Large intestine (tissue), 3 donors: Measurements from ENCODE around the gene NOL12. TPM values are rescaled to one million over a fixed set of nuclear protein-coding genes. Genes with fewer than 3 reads are reported as not detected.
A peak's percentile ranks its signal among the peaks of the same experiment; 100 is the strongest.
"Not testable (repeated sequence)": the region's sequence is repeated elsewhere in the genome, so short reads cannot be mapped to it uniquely, and the experiment has no call there.

Source experiments
- DNase-seq, 2 donors: peaks; one replicate each; pipeline versions ENCODE4 v3.0.0 to v3.0.0-alpha.2; 2013
- H3K27ac ChIP-seq: one replicate; pipeline ENCODE4 v1.5.1; 2013; ENCODE audit warnings: low read length
- H3K27me3 ChIP-seq: 2 replicates; pipeline ENCODE4 v1.6.1; 2013; ENCODE audit warnings: low read length; ENCODE audit not compliant: control insufficient read depth, insufficient read depth
- H3K36me3 ChIP-seq: 2 replicates; pipeline ENCODE4 v1.6.1; 2013; ENCODE audit warnings: low read length; ENCODE audit not compliant: control insufficient read depth, insufficient read depth
- H3K4me1 ChIP-seq: one replicate; pipeline ENCODE4 v1.6.1; 2013; ENCODE audit warnings: low read length; ENCODE audit not compliant: control insufficient read depth, insufficient read depth
- H3K4me3 ChIP-seq: one replicate; pipeline ENCODE4 v1.5.1; 2013; ENCODE audit warnings: low read length
- H3K9me3 ChIP-seq: one replicate; pipeline ENCODE4 v1.6.1; 2013; ENCODE audit warnings: mild to moderate bottlenecking, low read depth, low read length, moderate library complexity; ENCODE audit not compliant: control insufficient read depth
- WGBS: methylation state at CpG from one replicate; pipeline ENCODE4 v1.1.5; 2013; ENCODE audit warnings: low lambda C conversion rate; ENCODE audit not compliant: insufficient coverage; 5-methylcytosine and 5-hydroxymethylcytosine counted together
- polyA plus RNA-seq: library from polyadenylated mRNA; unstranded; fragments of 120-200 nt; gene quantifications from one replicate; pipeline ENCODE4 v1.2.1, GENCODE V29; 2013

Gene NOL12
- polyA plus RNA-seq, 1 donor, result 18.1 TPM

- no peaks in the 10 kb centered on the region for H3K36me3 ChIP-seq
- no CpG with 5 or more reads among the region's 7 CpGs for WGBS
- no peak overlapping the region for H3K27ac ChIP-seq
- H3K4me3 ChIP-seq, result no peak overlapping the region
- peaks cover 8% of the 10 kb centered on the region for H3K9me3 ChIP-seq
- DNase-seq, result no peak
- no peaks in the 10 kb centered on the region for H3K27me3 ChIP-seq
- no peaks in the 10 kb centered on the region for H3K4me1 ChIP-seq
These were observed 27.6 kb downstream of the NOL12 start for GRCh38 chr22:37713761-37714160.

- Histone ChIP-seq H3K9me3 (no peaks in the 10 kb centered on the region), H3K4me1 (no peaks in the 10 kb centered on the region), H3K4me3 (no peak overlapping the region), H3K36me3 (no peaks in the 10 kb centered on the region), H3K27me3 (no peaks in the 10 kb centered on the region), H3K27ac (no peak overlapping the region)
- 100% methylated on average over 1 of the region's 2 CpGs for WGBS
- DNase-seq, result no peak
These were observed 28.5 kb downstream of the NOL12 start for GRCh38 chr22:37714634-37715033.

- no peak for DNase-seq
- whole genome bisulfite sequencing, result no CpG with 5 or more reads among the region's 7 CpGs
These were observed 29.6 kb downstream of the NOL12 start for GRCh38 chr22:37715760-37716159.

GRCh38 chr22:37716708-37717107 lies 30.6 kb downstream of the NOL12 start:
- Histone ChIP-seq H3K4me3 (no peak overlapping the region), H3K4me1 (no peaks in the 10 kb centered on the region), H3K27ac (no peak overlapping the region), H3K27me3 (no peaks in the 10 kb centered on the region), H3K9me3 (no peaks in the 10 kb centered on the region), H3K36me3 (no peaks in the 10 kb centered on the region)
- DNase-seq, result no peak
- 100% methylated on average over 1 of the region's 9 CpGs for WGBS

More at GRCh38 chr22:37715760-37716159, 29.6 kb downstream of the NOL12 start:
- Histone ChIP-seq H3K27me3 (no peaks in the 10 kb centered on the region), H3K27ac (no peak overlapping the region), H3K4me1 (no peaks in the 10 kb centered on the region), H3K9me3 (no peaks in the 10 kb centered on the region), H3K36me3 (no peaks in the 10 kb centered on the region), H3K4me3 (no peak overlapping the region)

- H3K27ac ChIP-seq, H3K4me3 ChIP-seq: not testable (repeated sequence)
- no CpG with 5 or more reads among the region's 7 CpGs for WGBS
These were observed 31.1 kb downstream of the NOL12 start for GRCh38 chr22:37717235-37717634.

GRCh38 chr22:37717746-37718305 lies 31.7 kb downstream of the NOL12 start:
- not testable (repeated sequence) for DNase-seq, H3K27ac ChIP-seq, H3K27me3 ChIP-seq, H3K4me1 ChIP-seq, H3K9me3 ChIP-seq, H3K36me3 ChIP-seq, H3K4me3 ChIP-seq
- no CpG with 5 or more reads among the region's 38 CpGs for WGBS

More at GRCh38 chr22:37717235-37717634, 31.1 kb downstream of the NOL12 start:
- not testable (repeated sequence) for H3K9me3 ChIP-seq, H3K27me3 ChIP-seq, H3K36me3 ChIP-seq, DNase-seq, H3K4me1 ChIP-seq

GRCh38 chr22:37725551-37726240 lies 39.6 kb downstream of the NOL12 start:
- Histone ChIP-seq H3K9me3 (no peaks in the 10 kb centered on the region), H3K27ac (no peak overlapping the region), H3K4me1 (no peaks in the 10 kb centered on the region), H3K27me3 (no peaks in the 10 kb centered on the region), H3K4me3 (no peak overlapping the region), H3K36me3 (no peaks in the 10 kb centered on the region)
- no peak for DNase-seq
- WGBS, result no CpG with 5 or more reads among the region's 25 CpGs

- H3K27ac ChIP-seq, result no peak overlapping the region
- no peaks in the 10 kb centered on the region for H3K36me3 ChIP-seq
- H3K27me3 ChIP-seq, result no peaks in the 10 kb centered on the region
- H3K4me3 ChIP-seq, result no peak overlapping the region
- DNase-seq, result no peak
- H3K4me1 ChIP-seq, result no peaks in the 10 kb centered on the region
- H3K9me3 ChIP-seq, result no peaks in the 10 kb centered on the region
- 100% methylated on average over 1 of the region's 20 CpGs for WGBS
These were observed 40.2 kb downstream of the NOL12 start for GRCh38 chr22:37726241-37726887.

- Histone ChIP-seq H3K27ac (no peak overlapping the region), H3K4me3 (no peak overlapping the region), H3K9me3 (peaks cover 3% of the 10 kb centered on the region), H3K36me3 (no peaks in the 10 kb centered on the region), H3K27me3 (no peaks in the 10 kb centered on the region), H3K4me1 (peaks cover 14% of the 10 kb centered on the region)
- no CpG with 5 or more reads among the region's 1 CpG for WGBS
- DNase-seq, result no peak
These were observed 42.5 kb downstream of the NOL12 start for GRCh38 chr22:37728620-37729019.

GRCh38 chr22:37731804-37732471 lies 45.8 kb downstream of the NOL12 start:
- Histone ChIP-seq H3K27me3 (no peaks in the 10 kb centered on the region), H3K4me1 (peaks cover 22% of the 10 kb centered on the region), H3K9me3 (peaks cover 3% of the 10 kb centered on the region), H3K4me3 (no peak overlapping the region), H3K27ac (peak overlapping the region; percentile 77), H3K36me3 (no peaks in the 10 kb centered on the region)
- peak; percentile 57 to 90 for DNase-seq
- no CpG with 5 or more reads among the region's 13 CpGs for WGBS
